BE2C (cell line): ENCODE measurements around the gene RSPH1.

ENCODE experiments used
- DNase-seq: peaks from one replicate; pipeline ENCODE4 v3.0.0-alpha.2; 2020
- H3K27me3 ChIP-seq: fragments of 250-450 bp; sonication (Bioruptor Pico); 2 replicates; pipeline ENCODE4 v1.5.1; 2020; ENCODE audit warnings: mild to moderate bottlenecking
- H3K36me3 ChIP-seq: fragments of 250-450 bp; sonication (Bioruptor Pico); 2 replicates; pipeline ENCODE4 v1.5.1; 2020; ENCODE audit warnings: mild to moderate bottlenecking
- H3K4me1 ChIP-seq: fragments of 250-450 bp; sonication (Bioruptor Pico); 2 replicates; pipeline ENCODE4 v1.5.1; 2020
- H3K4me3 ChIP-seq: 2 replicates; pipeline ENCODE4 v1.5.1; 2011; ENCODE audit warnings: low read depth, low read length
- H3K9me3 ChIP-seq: fragments of 250-450 bp; sonication (Bioruptor Pico); 2 replicates; pipeline ENCODE4 v1.5.1; 2020
- TF ChIP-seq, protein P1 (sequence below): IDR thresholded peaks from 2 replicates; pipeline ENCODE4 v1.5.1; 2012; ENCODE audit warnings: mild to moderate bottlenecking, low read depth, low read length

The RSPH1 gene

GRCh38 chr21:42445311-42445710 lies 50.7 kb downstream of the RSPH1 start:
- no peaks in the 10 kb centered on the region for H3K27me3 ChIP-seq
- no peaks in the 10 kb centered on the region for H3K4me1 ChIP-seq
- no peaks in the 10 kb centered on the region for H3K36me3 ChIP-seq
- no peak overlapping the region for H3K4me3 ChIP-seq
- H3K9me3 ChIP-seq: no peaks in the 10 kb centered on the region
- TF ChIP-seq, protein P1, sequence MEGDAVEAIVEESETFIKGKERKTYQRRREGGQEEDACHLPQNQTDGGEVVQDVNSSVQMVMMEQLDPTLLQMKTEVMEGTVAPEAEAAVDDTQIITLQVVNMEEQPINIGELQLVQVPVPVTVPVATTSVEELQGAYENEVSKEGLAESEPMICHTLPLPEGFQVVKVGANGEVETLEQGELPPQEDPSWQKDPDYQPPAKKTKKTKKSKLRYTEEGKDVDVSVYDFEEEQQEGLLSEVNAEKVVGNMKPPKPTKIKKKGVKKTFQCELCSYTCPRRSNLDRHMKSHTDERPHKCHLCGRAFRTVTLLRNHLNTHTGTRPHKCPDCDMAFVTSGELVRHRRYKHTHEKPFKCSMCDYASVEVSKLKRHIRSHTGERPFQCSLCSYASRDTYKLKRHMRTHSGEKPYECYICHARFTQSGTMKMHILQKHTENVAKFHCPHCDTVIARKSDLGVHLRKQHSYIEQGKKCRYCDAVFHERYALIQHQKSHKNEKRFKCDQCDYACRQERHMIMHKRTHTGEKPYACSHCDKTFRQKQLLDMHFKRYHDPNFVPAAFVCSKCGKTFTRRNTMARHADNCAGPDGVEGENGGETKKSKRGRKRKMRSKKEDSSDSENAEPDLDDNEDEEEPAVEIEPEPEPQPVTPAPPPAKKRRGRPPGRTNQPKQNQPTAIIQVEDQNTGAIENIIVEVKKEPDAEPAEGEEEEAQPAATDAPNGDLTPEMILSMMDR: no peak
- no peak for DNase-seq

GRCh38 chr21:42444745-42445059 lies 51.3 kb downstream of the RSPH1 start:
- no peaks in the 10 kb centered on the region for H3K4me1 ChIP-seq
- TF ChIP-seq, protein P1: no peak
- no peaks in the 10 kb centered on the region for H3K36me3 ChIP-seq
- no peaks in the 10 kb centered on the region for H3K27me3 ChIP-seq
- no peaks in the 10 kb centered on the region for H3K9me3 ChIP-seq
- DNase-seq: peak; percentile 6
- H3K4me3 ChIP-seq: no peak overlapping the region

DNA sequence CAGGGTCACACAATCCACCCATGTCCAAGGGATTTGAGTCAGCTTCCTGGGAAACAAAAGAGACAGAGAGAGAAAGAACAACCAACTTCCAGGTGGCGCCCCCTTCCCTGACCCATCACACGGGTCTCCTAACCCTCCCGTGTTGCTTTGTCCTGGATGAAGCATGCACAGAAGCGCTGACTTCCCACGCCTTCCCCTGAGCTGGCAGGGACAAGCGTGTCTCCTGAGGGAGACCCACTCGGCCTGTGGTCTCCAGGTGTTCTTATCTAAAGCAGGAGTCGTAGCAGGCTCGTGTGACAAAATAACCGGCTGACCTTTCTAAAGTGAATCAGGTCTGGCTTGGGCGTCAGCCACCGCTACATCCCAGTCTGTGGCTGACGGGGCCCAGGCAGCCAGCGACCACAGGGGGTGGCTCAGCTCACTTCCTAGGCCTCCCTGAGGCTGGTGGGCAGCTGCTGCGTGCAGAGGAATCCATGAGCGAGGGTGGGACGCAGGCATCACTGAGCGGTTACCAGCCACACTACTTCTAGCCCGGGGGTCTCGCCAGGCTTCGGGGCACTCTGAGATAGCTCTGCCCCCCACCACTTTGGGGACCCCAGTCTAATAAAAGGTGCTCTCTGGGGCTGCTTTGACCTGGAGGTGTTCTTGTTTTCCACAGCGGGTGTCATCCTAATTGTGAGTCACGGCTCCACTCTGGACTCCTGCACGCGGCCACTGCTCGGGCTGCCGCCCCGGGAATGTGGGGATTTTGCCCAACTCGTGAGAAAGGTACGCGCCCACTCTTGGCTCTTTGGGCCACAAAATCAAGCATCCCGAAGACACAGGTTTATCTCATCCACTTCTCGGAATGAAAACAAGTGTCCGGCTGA lies 51.9 kb downstream of the RSPH1 start:
- Histone ChIP-seq H3K4me3 (no peak overlapping the region), H3K27me3 (no peaks in the 10 kb centered on the region), H3K4me1 (no peaks in the 10 kb centered on the region), H3K36me3 (no peaks in the 10 kb centered on the region), H3K9me3 (no peaks in the 10 kb centered on the region)
- TF ChIP-seq, protein P1: no peak
- no peak for DNase-seq

DNA sequence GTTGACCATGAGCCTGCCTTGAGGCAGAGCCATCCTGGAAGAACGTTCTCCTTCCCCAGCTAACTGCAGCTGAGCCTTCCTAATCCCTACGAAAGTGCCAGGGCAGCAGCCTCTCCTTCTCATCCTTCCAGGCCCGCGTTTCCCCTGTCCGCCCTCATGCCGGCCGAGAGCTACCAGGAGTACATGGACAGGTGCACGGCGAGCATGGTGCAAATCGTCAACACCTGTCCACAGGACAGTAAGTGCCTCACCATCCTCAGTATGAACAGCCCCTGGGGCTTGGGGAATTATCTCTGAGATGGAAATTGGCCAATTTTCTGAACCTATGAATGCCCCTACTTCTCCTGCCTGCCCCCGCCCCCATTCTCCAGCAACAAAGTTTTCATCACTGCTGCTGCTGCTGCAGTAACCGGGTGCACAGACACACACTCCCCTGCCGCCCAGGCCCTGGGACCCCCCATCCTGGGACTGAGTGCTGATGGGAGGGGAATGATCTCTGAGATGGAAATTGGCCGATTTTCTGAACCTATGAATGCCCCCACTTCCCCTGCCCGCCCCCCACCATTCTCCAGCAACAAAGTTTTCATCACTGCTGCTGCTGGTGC lies 52.7 kb downstream of the RSPH1 start:
- TF ChIP-seq, protein P1: no peak

DNA sequence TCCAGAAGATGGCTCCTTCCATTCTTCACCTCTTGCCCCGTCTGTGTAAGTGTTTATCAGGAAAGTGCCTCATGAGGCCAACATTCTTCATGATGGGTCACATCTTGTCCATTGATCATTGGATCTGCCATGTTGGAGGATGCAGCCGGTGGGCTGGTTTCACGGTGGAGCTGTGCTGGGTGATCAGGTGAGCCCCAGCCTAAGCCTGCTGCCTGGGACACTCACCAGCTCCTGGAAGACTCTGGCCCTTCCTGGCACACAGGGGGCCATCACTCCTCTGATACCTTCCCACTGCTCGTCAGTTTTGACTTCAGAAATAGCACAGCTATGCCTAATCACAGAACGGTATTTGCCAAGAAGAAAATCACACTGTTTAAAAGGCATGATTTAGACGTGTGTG lies 54.1 kb downstream of the RSPH1 start:
- TF ChIP-seq, protein P1: no peak
- no peaks in the 10 kb centered on the region for H3K9me3 ChIP-seq
- no peaks in the 10 kb centered on the region for H3K4me1 ChIP-seq
- H3K27me3 ChIP-seq: no peaks in the 10 kb centered on the region
- no peaks in the 10 kb centered on the region for H3K36me3 ChIP-seq
- DNase-seq: no peak
- H3K4me3 ChIP-seq: no peak overlapping the region

More for the DNA sequence above, 52.7 kb downstream of the RSPH1 start:
- no peaks in the 10 kb centered on the region for H3K27me3 ChIP-seq
- no peak overlapping the region for H3K4me3 ChIP-seq
- H3K9me3 ChIP-seq: no peaks in the 10 kb centered on the region
- no peaks in the 10 kb centered on the region for H3K4me1 ChIP-seq
- peak; percentile 2 for DNase-seq
- no peaks in the 10 kb centered on the region for H3K36me3 ChIP-seq

- TF ChIP-seq, protein P1: no peak
- H3K4me3 ChIP-seq: no peak overlapping the region
- H3K9me3 ChIP-seq: no peaks in the 10 kb centered on the region
- no peak for DNase-seq
- no peaks in the 10 kb centered on the region for H3K4me1 ChIP-seq
- no peaks in the 10 kb centered on the region for H3K27me3 ChIP-seq
- no peaks in the 10 kb centered on the region for H3K36me3 ChIP-seq
Measured at GRCh38 chr21:42440187-42440792, 55.7 kb downstream of the RSPH1 start.
